ENCODE results near the gene ZNF142. TPM values are rescaled to one million over a fixed set of nuclear protein-coding genes. Genes with fewer than 3 reads are reported as not detected.

ZNF142 gene
- polyA plus RNA-seq, 2 donors = 5.3 to 10.1 TPM

GRCh38 chr2:218615868-218616315 is 43.5 kb downstream of the ZNF142 start:
- Histone ChIP-seq H3K27ac (ENCODE audit: low read depth in 2 of 2, low read length in 1 of 2) (peak overlapping the region; percentile 6 to 87), H3K9me3 (ENCODE audit: control insufficient read depth in 2 of 2, insufficient read depth in 1 of 2, low read depth in 1 of 2, low read length in 1 of 2) (no peaks in the 10 kb centered on the region), H3K4me3 (ENCODE audit: low read depth in 1 of 2, low read length in 2 of 2) (no peak overlapping the region), H3K27me3 (ENCODE audit: control insufficient read depth in 1 of 2, insufficient read depth in 2 of 2, low read length in 2 of 2) (no peaks in the 10 kb centered on the region), H3K36me3 (ENCODE audit: control insufficient read depth in 2 of 2, insufficient read depth in 2 of 2, low read length in 1 of 2) (no peaks in the 10 kb centered on the region), H3K4me1 (ENCODE audit: control insufficient read depth in 2 of 2, insufficient read depth in 2 of 2, low read length in 1 of 2) (no peaks in the 10 kb centered on the region)
- 73 to 74% methylated on average over 6 of the region's 6 CpGs for WGBS, 2 donors

- H3K9me3 ChIP-seq (ENCODE audit: control insufficient read depth in 2 of 2, insufficient read depth in 1 of 2, low read depth in 1 of 2, low read length in 1 of 2) = peaks cover 0 to 4% of the 10 kb centered on the region in 2 donors
- 9 to 13% methylated on average over 8 of the region's 8 CpGs for WGBS, 2 donors
- peak within 1 kb of the TSS; percentile 39 to 66 for H3K27ac ChIP-seq (ENCODE audit: low read depth in 2 of 2, low read length in 1 of 2)
- no peaks in the 10 kb centered on the region for H3K27me3 ChIP-seq (ENCODE audit: control insufficient read depth in 1 of 2, insufficient read depth in 2 of 2, low read length in 2 of 2)
- no peaks in the 10 kb centered on the region for H3K4me1 ChIP-seq (ENCODE audit: control insufficient read depth in 2 of 2, insufficient read depth in 2 of 2, low read length in 1 of 2)
- H3K36me3 ChIP-seq (ENCODE audit: control insufficient read depth in 2 of 2, insufficient read depth in 2 of 2, low read length in 1 of 2) = no peaks in the 10 kb centered on the region
- H3K4me3 ChIP-seq (ENCODE audit: low read depth in 1 of 2, low read length in 2 of 2) = peak within 1 kb of the TSS; percentile 4 to 38
These were observed 51.8 kb downstream of the ZNF142 start, which contains the start of gene PLCD4 for GRCh38 chr2:218607436-218608115. Gene PLCD4 (plus strand): TSS chr2:218607899. CDS start chr2:218615740, 7,841 bp downstream.

GRCh38 chr2:218605432-218605831 is 54.0 kb downstream of the ZNF142 start:
- Histone ChIP-seq H3K4me1 (ENCODE audit: control insufficient read depth in 2 of 2, insufficient read depth in 2 of 2, low read length in 1 of 2) (no peaks in the 10 kb centered on the region), H3K27me3 (ENCODE audit: control insufficient read depth in 1 of 2, insufficient read depth in 2 of 2, low read length in 2 of 2) (no peaks in the 10 kb centered on the region), H3K27ac (ENCODE audit: low read depth in 2 of 2, low read length in 1 of 2) (no peak overlapping the region), H3K36me3 (ENCODE audit: control insufficient read depth in 2 of 2, insufficient read depth in 2 of 2, low read length in 1 of 2) (no peaks in the 10 kb centered on the region), H3K4me3 (ENCODE audit: low read depth in 1 of 2, low read length in 2 of 2) (no peak overlapping the region), H3K9me3 (ENCODE audit: control insufficient read depth in 2 of 2, insufficient read depth in 1 of 2, low read depth in 1 of 2, low read length in 1 of 2) (peaks cover 0 to 4% of the 10 kb centered on the region in 2 donors)
- 60 to 77% methylated on average over 2 of the region's 2 CpGs for WGBS, 2 donors

Other genes with a start within 250 kb of the ZNF142 start
- under 1 TPM; 0.02 to 0.26 TPM for gene VIL1, start 240.5 kb downstream of the ZNF142 start, polyA plus RNA-seq
- 1 to 10 TPM; 1.8 to 2.3 TPM for gene USP37, start 91.3 kb downstream of the ZNF142 start, polyA plus RNA-seq
- gene CNOT9, start 90.8 kb downstream of the ZNF142 start, polyA plus RNA-seq = 10 to 100 TPM; 14.5 to 17.6 TPM
- gene PLCD4, start 51.7 kb downstream of the ZNF142 start, polyA plus RNA-seq = 1 to 10 TPM; 4.3 to 5.4 TPM
- 10 to 100 TPM; 38.5 to 53.8 TPM for gene BCS1L, start 60 bp upstream of the ZNF142 start, polyA plus RNA-seq
- 10 to 100 TPM; 18.2 to 20.5 TPM for gene RNF25, start 12.4 kb upstream of the ZNF142 start, polyA plus RNA-seq
- 10 to 100 TPM; 10.8 to 20.7 TPM for gene STK36, start 12.5 kb upstream of the ZNF142 start, polyA plus RNA-seq
- gene TTLL4, start 51.2 kb upstream of the ZNF142 start, polyA plus RNA-seq = 10 to 100 TPM; 11.5 to 20.0 TPM
- gene CYP27A1, start 122.5 kb upstream of the ZNF142 start, polyA plus RNA-seq = 1 to 10 TPM; 3.3 to 5.4 TPM
- gene PRKAG3, start 172.2 kb upstream of the ZNF142 start, polyA plus RNA-seq = under 1 TPM in 1 of 2 donors, not detected in 1; 0.02 TPM
- gene WNT6, start 200.2 kb upstream of the ZNF142 start, polyA plus RNA-seq = under 1 TPM; 0.31 to 0.76 TPM
- gene WNT10A, start 221.2 kb upstream of the ZNF142 start, polyA plus RNA-seq = 10 to 100 TPM in 1 of 2 donors, 1 to 10 TPM in 1; 9.6 to 13.7 TPM